GM12801 (cell line): ENCODE measurements around the gene XIST.

ENCODE experiments used
- CTCF ChIP-seq: IDR thresholded peaks from one replicate; pipeline ENCODE4 v1.5.1; 2011; ENCODE audit warnings: control low read depth; ENCODE audit not compliant: insufficient read length; ENCODE audit errors: extremely low read depth

The XIST gene

GRCh38 chrX:73832319-73832718, 20.2 kb downstream of the XIST start:
- TF ChIP-seq CTCF: no peak

GRCh38 chrX:73831500-73831899, 21.0 kb downstream of the XIST start:
- TF ChIP-seq CTCF: no peak

- TF ChIP-seq CTCF: no peak
These were observed 21.8 kb downstream of the XIST start for GRCh38 chrX:73830489-73831414.

GRCh38 chrX:73829890-73830466, 22.5 kb downstream of the XIST start:
- no peak for TF ChIP-seq CTCF

GRCh38 chrX:73828080-73828720, 24.3 kb downstream of the XIST start:
- no peak for TF ChIP-seq CTCF

- TF ChIP-seq CTCF: no peak
These were observed 25.1 kb downstream of the XIST start for GRCh38 chrX:73827406-73827805.

- no peak for TF ChIP-seq CTCF
These were observed 25.5 kb downstream of the XIST start for GRCh38 chrX:73826996-73827395.
